SK-N-SH (cell line): ENCODE measurements around the gene LPP.

ENCODE experiments used
- EZH2phosphoT487 ChIP-seq: fragments of 200-600 bp; sonication (generic); IDR thresholded peaks from 2 replicates; pipeline ENCODE4 v1.6.1; 2017; ENCODE audit warnings: low read depth, mixed run types, mild to moderate bottlenecking, antibody characterized with exemption, moderate library complexity, borderline replicate concordance
- POLR2AphosphoS5 ChIP-seq: IDR thresholded peaks from 2 replicates; pipeline ENCODE4 v1.6.1; 2012; ENCODE audit warnings: low read depth, low read length
- RCOR1 ChIP-seq: fragments of 150-350 bp; IDR thresholded peaks from 2 replicates; pipeline ENCODE4 v1.6.1; 2017; ENCODE audit warnings: antibody characterized with exemption, low read length
- SMC3 ChIP-seq: IDR thresholded peaks from 2 replicates; pipeline ENCODE4 v1.6.1; 2012; ENCODE audit warnings: low read depth, low read length, improper control_type of control experiment
- TAF1 ChIP-seq: IDR thresholded peaks from 2 replicates; pipeline ENCODE4 v1.6.1; 2012; ENCODE audit warnings: low read depth, mild to moderate bottlenecking, low read length, moderate library complexity, borderline replicate concordance
- YY1 ChIP-seq: IDR thresholded peaks from 2 replicates; pipeline ENCODE4 v1.4.0; 2012; ENCODE audit warnings: low read depth, mild to moderate bottlenecking
- TF ChIP-seq, protein P1 (sequence below): IDR thresholded peaks from 2 replicates; pipeline ENCODE4 v1.6.1; 2012; ENCODE audit warnings: mild to moderate bottlenecking, low read depth, low read length, moderate library complexity
- TF ChIP-seq, protein P2 (sequence below): fragments of 200-600 bp; sonication (generic); IDR thresholded peaks from 2 replicates; pipeline ENCODE4 v1.6.1; 2017; ENCODE audit warnings: antibody characterized with exemption, mild to moderate bottlenecking, moderate library complexity

DNA sequence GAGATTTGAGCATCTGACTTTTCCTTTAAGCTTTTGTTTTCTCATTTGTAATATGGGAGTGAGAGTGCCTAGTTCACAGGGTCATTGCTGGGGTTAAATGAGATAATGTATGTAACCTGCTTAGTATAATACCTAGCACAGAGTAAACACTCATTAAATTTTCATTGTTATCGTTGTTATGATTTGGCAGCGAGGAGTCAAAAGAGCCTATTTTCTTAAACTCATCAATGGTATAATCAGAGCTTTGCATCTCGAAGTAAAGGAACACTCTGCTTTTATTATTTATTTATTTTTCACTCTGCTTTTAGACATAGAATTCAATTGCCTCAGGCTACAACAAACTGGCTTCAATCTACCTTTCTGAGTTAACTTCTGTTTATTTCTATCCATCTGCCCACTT lies 52.8 kb downstream of the LPP start:
- TF ChIP-seq TAF1: no peak
- TF ChIP-seq, protein P1, sequence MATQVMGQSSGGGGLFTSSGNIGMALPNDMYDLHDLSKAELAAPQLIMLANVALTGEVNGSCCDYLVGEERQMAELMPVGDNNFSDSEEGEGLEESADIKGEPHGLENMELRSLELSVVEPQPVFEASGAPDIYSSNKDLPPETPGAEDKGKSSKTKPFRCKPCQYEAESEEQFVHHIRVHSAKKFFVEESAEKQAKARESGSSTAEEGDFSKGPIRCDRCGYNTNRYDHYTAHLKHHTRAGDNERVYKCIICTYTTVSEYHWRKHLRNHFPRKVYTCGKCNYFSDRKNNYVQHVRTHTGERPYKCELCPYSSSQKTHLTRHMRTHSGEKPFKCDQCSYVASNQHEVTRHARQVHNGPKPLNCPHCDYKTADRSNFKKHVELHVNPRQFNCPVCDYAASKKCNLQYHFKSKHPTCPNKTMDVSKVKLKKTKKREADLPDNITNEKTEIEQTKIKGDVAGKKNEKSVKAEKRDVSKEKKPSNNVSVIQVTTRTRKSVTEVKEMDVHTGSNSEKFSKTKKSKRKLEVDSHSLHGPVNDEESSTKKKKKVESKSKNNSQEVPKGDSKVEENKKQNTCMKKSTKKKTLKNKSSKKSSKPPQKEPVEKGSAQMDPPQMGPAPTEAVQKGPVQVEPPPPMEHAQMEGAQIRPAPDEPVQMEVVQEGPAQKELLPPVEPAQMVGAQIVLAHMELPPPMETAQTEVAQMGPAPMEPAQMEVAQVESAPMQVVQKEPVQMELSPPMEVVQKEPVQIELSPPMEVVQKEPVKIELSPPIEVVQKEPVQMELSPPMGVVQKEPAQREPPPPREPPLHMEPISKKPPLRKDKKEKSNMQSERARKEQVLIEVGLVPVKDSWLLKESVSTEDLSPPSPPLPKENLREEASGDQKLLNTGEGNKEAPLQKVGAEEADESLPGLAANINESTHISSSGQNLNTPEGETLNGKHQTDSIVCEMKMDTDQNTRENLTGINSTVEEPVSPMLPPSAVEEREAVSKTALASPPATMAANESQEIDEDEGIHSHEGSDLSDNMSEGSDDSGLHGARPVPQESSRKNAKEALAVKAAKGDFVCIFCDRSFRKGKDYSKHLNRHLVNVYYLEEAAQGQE: no peak
- TF ChIP-seq, protein P2, sequence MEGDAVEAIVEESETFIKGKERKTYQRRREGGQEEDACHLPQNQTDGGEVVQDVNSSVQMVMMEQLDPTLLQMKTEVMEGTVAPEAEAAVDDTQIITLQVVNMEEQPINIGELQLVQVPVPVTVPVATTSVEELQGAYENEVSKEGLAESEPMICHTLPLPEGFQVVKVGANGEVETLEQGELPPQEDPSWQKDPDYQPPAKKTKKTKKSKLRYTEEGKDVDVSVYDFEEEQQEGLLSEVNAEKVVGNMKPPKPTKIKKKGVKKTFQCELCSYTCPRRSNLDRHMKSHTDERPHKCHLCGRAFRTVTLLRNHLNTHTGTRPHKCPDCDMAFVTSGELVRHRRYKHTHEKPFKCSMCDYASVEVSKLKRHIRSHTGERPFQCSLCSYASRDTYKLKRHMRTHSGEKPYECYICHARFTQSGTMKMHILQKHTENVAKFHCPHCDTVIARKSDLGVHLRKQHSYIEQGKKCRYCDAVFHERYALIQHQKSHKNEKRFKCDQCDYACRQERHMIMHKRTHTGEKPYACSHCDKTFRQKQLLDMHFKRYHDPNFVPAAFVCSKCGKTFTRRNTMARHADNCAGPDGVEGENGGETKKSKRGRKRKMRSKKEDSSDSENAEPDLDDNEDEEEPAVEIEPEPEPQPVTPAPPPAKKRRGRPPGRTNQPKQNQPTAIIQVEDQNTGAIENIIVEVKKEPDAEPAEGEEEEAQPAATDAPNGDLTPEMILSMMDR: no peak
- TF ChIP-seq RCOR1: no peak
- TF ChIP-seq EZH2phosphoT487: no peak
- TF ChIP-seq SMC3: no peak
- no peak for TF ChIP-seq YY1
- no peak for TF ChIP-seq POLR2AphosphoS5
